Lower lobe of right lung (tissue), 2 donors: ENCODE measurements around the gene SEMA5A. TPM values are rescaled to one million over a fixed set of nuclear protein-coding genes. Genes with fewer than 3 reads are reported as not detected.

Source experiments
- ATAC-seq, 2 donors: fragments of 200-7000 bp; cut with Tn5 transposase; one replicate each; pipeline ENCODE4 v1.9.1; 2020 to 2022; ENCODE audit warnings: mild to moderate bottlenecking in 2 of 2, moderate library complexity in 2 of 2
- DNase-seq: peaks from one replicate; pipeline ENCODE4 v3.0.0-alpha.2; 2020
- H3K27ac ChIP-seq: fragments of 200-600 bp; one replicate; pipeline ENCODE4 v1.8.0; 2022
- H3K27me3 ChIP-seq: fragments of 200-600 bp; one replicate; pipeline ENCODE4 v1.8.0; 2022; ENCODE audit warnings: low read depth
- H3K36me3 ChIP-seq: fragments of 200-600 bp; one replicate; pipeline ENCODE4 v1.8.0; 2022; ENCODE audit warnings: mild to moderate bottlenecking
- H3K4me1 ChIP-seq: fragments of 200-600 bp; one replicate; pipeline ENCODE4 v1.8.0; 2022
- H3K4me3 ChIP-seq: fragments of 200-600 bp; one replicate; pipeline ENCODE4 v1.8.0; 2022; ENCODE audit warnings: mild to moderate bottlenecking
- H3K9me3 ChIP-seq: fragments of 200-600 bp; one replicate; pipeline ENCODE4 v1.8.0; 2022
- CTCF ChIP-seq: fragments of 200-600 bp; IDR thresholded peaks from one replicate; pipeline ENCODE4 v1.8.0; 2022; ENCODE audit warnings: antibody characterized with exemption, mild to moderate bottlenecking
- intact Hi-C: fragments of 100-400 bp; cut with DNase I; formaldehyde crosslinking; loops from one replicate; pipeline ENCODE4 v1.11.0; 2022
- total RNA-seq: library from RNA; stranded (reverse); fragmentation: NEBNext Ultra II Directional; extraction: Animal tissue kit (Norgen Biotek cat#: 25700); gene quantifications from one replicate; pipeline ENCODE4 v1.2.1, GENCODE V29; 2021
- donor health status: DM: no; HTN: yes; CAD: no; lungs with severe emphysema.

The SEMA5A gene
- total RNA-seq, 1 donor from 2014 or later: 29.3 TPM

GRCh38 chr5:9082996-9083395 is 462.9 kb downstream of the SEMA5A start:
- ATAC-seq (no peak), DNase-seq (no peak)
- Histone ChIP-seq H3K27ac (no peak overlapping the region), H3K4me3 (no peak overlapping the region), H3K27me3 (no peaks in the 10 kb centered on the region), H3K9me3 (no peaks in the 10 kb centered on the region), H3K4me1 (no peaks in the 10 kb centered on the region), H3K36me3 (no peaks in the 10 kb centered on the region)
- intact Hi-C loops: no loop called here
- no peak for TF ChIP-seq CTCF

GRCh38 chr5:9072701-9073100 is 473.2 kb downstream of the SEMA5A start:
- DNase-seq: no peak
- H3K4me1 ChIP-seq: no peaks in the 10 kb centered on the region
- intact Hi-C loops: no loop called here
- H3K9me3 ChIP-seq: no peaks in the 10 kb centered on the region
- H3K36me3 ChIP-seq: no peaks in the 10 kb centered on the region
- ATAC-seq: no peak
- no peak overlapping the region for H3K4me3 ChIP-seq
- H3K27ac ChIP-seq: no peak overlapping the region
- no peak for TF ChIP-seq CTCF
- H3K27me3 ChIP-seq: no peaks in the 10 kb centered on the region

- DNase-seq (no peak), ATAC-seq (no peak)
- H3K27ac ChIP-seq: no peak overlapping the region
- TF ChIP-seq CTCF: no peak
- H3K27me3 ChIP-seq: no peaks in the 10 kb centered on the region
- H3K4me3 ChIP-seq: no peak overlapping the region
- no peaks in the 10 kb centered on the region for H3K9me3 ChIP-seq
- H3K36me3 ChIP-seq: no peaks in the 10 kb centered on the region
- H3K4me1 ChIP-seq: no peaks in the 10 kb centered on the region
- intact Hi-C loops: no loop called here
Observed at GRCh38 chr5:9071524-9071923, 474.4 kb downstream of the SEMA5A start.

GRCh38 chr5:9071074-9071473 is 474.8 kb downstream of the SEMA5A start:
- no peak overlapping the region for H3K4me3 ChIP-seq
- H3K36me3 ChIP-seq: no peaks in the 10 kb centered on the region
- ATAC-seq (no peak), DNase-seq (no peak)
- TF ChIP-seq CTCF: no peak
- H3K4me1 ChIP-seq: no peaks in the 10 kb centered on the region
- no peaks in the 10 kb centered on the region for H3K27me3 ChIP-seq
- no peak overlapping the region for H3K27ac ChIP-seq
- H3K9me3 ChIP-seq: no peaks in the 10 kb centered on the region
- intact Hi-C loops: no loop called here

- Histone ChIP-seq H3K4me3 (no peak overlapping the region), H3K9me3 (no peaks in the 10 kb centered on the region), H3K27me3 (no peaks in the 10 kb centered on the region), H3K4me1 (no peaks in the 10 kb centered on the region), H3K27ac (no peak overlapping the region), H3K36me3 (no peaks in the 10 kb centered on the region)
- no peak for ATAC-seq
- intact Hi-C loops: no loop called here
- DNase-seq: no peak
- TF ChIP-seq CTCF: no peak
Observed at GRCh38 chr5:9069650-9070049, 476.2 kb downstream of the SEMA5A start.

- H3K4me3 ChIP-seq: no peak overlapping the region
- no peaks in the 10 kb centered on the region for H3K36me3 ChIP-seq
- no peak for TF ChIP-seq CTCF
- H3K27ac ChIP-seq: no peak overlapping the region
- no peaks in the 10 kb centered on the region for H3K9me3 ChIP-seq
- no peak for DNase-seq
- no peaks in the 10 kb centered on the region for H3K27me3 ChIP-seq
- intact Hi-C loops: no loop called here
- H3K4me1 ChIP-seq: peaks cover 8% of the 10 kb centered on the region
- no peak for ATAC-seq
Observed at GRCh38 chr5:9067154-9067553, 478.7 kb downstream of the SEMA5A start.
